Ammon's horn (tissue), 1 donor: ENCODE measurements around the gene KIZ.

Source experiments
- DNase-seq: peaks from one replicate; pipeline ENCODE4 v3.0.0-alpha.2; 2016; ENCODE audit warnings: low spot score

The KIZ gene

DNA sequence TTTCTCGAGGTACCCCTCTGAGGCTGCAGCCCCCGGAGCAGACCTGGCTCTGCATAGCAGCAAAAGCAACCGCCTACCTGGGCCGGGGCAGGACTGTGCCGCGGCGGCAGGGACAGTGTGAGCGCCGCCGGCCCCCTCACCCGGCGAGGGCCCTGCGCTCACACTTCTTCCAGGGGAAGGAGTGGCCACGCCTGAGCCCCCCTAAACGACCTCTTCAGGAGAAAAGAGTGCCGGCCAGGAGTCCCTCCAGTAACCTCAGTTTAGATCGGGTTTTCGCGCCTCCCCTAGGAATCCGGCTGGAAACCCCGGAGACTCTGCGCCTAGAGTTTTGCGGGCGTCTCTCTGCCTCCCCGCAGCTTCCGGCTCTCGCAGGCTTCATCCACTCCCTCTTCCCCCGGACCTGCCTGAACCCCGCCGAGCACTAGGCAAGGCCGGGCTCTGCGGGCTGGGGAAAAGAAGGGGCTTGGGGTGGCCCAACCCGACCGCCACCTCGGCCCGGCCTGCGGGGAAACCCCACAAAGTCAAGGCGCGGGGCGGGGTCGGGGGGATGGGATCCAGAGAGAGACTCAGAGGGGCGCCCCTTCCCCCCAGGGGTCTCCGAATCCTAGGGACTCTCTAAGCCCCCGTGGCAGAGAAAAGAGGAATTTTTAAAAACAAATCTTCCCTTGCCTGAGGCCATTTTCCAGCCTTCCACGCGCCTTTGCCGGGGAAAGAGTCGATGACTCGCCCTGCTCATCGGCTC, 20.3 kb upstream of the KIZ start:
- no peak for DNase-seq

DNA sequence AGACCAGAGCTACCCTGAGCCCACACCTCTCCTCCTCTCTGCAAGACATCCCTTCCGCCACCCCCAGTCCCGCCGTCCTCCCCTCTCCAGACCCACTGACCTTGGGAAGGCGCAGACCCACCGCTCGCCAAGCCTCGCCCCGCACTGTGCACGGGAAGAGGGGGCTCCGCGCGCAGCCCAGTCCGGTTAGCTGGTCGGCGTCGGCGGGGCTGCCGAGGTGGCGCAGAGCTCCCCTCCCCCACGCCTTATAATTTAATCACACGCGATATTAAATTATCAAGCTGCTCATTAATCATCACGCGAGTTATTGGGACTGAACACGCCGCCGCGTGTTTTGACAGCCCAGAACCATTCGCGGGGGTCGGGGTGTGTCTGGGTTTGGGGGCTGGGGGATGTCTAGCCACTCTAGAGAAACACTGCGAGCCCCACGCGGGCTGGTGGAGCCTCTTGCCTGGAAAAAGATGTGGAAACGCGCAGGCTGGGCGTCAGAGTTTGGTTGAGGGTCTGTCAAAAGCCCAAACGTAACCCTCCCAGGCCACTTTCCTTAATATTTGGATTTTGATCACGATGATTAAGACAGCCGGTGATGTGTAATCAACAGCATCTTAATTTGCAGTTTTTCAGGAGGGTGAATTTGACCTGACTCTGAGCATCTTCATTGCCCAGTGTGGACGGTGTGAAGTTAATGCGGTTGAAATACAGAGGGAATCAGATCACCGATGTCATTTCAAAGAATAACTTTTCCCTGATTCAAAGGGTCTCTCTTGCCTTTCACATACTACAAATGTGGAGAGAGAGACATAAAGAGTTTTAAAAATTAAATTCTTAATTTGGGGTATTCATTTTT, 19.5 kb upstream of the KIZ start, which contains the start of gene LINC00237:
Gene LINC00237 (minus strand): TSS at position 188 of the 847 bp plus-strand sequence.
- no peak for DNase-seq

DNA sequence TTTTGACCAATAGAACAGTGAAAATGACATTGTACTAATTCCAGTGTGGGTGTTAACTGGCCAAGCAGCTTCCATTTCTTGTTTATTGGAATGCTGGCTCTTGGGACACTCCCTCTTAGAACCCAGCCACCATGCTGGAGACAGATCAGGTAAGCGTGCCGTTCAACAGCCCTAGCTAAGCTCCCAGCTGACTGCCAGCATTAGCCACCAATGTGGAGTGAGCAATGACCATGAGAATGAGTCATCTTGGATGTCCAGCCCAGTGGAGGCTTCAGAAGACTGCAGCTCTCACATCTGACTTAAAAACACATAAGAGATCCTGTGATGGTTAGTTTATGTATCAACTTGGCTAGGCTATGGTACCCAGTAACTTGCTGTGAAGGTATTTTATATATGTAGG, 16.7 kb upstream of the KIZ start:
- DNase-seq, result no peak

DNA sequence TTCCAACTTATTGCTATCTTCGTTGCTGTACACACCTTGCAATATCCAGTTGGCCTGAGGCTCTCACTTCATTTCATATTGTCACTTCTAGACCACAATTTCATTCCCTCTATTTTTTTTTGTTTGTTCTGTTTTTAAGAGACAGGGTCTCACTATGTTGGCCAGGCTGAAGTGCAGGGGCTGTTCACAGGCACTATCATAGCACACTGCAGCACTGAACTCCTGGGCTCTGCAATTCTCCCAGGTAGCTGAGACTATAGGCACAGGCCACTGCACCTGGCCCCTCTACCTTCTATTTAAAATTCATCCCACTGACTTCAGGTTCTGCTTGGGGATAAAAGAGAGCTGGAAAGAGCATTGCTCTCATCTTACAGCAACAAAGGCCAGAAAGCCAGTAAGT, 15.1 kb upstream of the KIZ start:
- DNase-seq, result no peak

DNA sequence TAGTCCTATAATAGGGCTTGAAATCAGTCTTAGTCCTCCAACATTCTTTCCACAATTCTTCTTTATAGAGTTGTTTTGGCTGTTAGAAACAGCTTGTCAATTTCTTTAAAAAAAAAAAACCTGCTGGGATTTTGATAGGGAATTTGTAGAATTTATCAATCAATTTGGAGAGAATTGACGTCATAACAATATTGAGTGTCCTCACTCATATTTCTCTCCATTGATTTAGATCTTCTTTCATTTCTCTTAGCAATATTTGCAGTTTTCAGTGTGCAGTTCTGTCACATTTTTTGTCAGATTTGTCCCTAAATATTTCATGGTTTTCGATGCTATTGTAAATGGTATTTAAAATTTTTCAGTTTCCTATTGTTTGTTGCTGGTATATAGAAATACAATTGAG, 14.5 kb upstream of the KIZ start:
- DNase-seq, result no peak

DNA sequence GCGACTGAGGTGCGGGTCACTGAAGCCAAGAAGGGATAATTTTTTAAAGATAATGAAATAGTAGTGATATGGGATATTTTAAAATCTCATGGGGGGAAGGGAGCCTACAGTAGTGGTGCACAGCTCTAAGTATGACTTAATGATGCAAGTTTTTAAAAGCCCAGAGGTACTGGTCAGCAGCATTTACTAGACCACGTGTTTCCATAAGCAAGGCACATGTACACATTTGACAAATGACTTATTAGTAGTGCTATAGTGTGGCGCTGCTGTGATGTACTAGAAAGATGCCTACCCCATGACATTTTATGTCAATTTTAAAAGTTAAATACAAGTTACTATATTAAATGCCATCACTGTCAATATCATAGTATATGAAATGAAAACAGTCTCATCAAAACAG, 12.2 kb upstream of the KIZ start:
- no peak for DNase-seq

DNA sequence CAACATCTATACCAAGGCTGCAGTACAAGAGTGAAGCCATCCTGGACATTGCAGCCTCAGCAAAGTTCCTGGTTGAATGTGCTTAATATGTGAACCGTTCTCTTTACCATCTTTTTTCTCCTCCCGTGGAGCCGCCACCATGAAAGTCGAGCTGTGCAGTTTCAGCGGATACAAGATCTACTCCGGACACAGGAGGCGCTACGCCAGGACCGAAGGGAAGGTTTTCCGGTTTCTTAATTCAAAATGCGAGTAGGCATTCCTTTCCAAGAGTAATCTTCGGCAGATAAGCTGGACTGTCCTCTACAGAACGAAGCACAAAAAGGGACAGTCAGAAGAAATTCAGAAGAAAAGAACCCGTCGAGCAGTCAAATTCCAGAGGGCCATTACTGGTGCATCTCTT, 11.3 kb upstream of the KIZ start:
- no peak for DNase-seq

DNA sequence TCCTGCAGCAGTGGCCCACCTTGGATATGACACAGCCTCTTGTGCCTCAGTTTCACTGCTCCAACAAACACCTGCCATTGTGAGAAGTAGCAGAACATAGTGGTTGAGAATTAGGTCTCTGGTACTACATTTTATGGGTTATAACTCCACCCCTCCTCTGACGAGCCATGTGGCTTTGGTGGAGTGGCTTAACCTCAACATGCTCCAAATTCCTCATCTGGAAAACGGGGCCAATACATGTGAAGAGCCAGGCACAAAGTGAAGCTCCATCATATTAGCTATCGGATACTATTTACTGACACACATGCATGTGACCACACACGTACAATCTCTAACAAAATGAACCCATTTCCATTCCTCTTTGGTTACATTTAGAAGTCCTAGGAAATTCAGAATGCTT, 8.4 kb upstream of the KIZ start:
- no peak for DNase-seq

DNA sequence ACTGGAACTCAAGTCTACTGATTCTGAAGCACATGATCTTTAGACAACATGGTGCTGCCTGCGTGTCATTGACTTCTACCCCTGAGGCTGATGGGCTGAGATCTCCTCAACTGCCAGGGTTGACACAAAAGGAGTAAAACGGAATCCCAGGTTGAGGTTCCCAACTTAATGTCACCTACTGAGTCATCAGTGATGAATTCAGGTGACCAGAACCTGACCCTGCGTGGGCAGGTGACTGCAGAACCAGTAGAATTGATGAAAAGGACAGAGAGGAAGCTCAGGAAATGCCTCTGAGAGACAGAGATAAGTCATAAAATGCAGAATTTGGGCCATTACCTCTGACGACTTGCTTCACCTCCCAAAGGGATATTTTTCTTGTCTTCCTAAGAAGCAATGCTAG, 7.7 kb upstream of the KIZ start:
- no peak for DNase-seq

DNA sequence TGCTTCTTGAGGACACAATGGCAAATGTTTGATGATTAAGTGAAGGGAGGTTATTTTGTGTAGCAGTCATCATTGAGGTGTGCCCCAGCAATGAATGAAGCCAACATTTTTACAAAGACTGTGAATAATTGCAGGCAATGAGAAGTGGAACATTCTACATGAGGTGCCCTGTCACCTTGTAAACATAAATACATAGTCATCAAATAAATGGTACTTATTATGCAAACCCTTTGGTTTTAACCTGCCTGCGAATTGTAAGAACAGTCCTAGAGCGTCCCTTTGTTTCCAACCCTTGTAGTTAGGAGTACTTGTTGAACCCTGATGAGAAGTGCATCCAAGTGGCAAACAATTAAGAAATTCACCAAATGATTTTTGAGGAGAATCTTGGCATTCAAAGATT, 7.1 kb upstream of the KIZ start:
- no peak for DNase-seq

DNA sequence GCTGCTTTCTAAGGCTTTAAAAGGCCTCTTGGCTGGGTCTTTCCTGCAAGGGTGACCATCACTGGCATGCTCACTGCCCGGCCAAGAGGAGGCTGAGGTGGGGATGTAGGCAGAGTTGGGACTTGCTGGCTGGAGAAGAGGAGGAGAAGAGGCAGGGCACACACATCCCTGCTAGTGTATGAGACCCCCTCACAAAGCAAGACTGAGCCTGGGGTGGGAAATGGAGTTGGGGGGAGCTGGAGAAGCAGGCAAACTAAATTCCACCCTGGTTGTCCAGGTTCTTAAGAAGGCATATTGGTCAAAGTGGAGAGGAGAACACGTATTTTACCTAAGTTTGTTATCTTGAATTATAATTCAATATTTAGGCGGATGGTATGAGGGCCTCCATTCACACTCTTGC, 1.7 kb upstream of the KIZ start:
- no peak for DNase-seq

DNA sequence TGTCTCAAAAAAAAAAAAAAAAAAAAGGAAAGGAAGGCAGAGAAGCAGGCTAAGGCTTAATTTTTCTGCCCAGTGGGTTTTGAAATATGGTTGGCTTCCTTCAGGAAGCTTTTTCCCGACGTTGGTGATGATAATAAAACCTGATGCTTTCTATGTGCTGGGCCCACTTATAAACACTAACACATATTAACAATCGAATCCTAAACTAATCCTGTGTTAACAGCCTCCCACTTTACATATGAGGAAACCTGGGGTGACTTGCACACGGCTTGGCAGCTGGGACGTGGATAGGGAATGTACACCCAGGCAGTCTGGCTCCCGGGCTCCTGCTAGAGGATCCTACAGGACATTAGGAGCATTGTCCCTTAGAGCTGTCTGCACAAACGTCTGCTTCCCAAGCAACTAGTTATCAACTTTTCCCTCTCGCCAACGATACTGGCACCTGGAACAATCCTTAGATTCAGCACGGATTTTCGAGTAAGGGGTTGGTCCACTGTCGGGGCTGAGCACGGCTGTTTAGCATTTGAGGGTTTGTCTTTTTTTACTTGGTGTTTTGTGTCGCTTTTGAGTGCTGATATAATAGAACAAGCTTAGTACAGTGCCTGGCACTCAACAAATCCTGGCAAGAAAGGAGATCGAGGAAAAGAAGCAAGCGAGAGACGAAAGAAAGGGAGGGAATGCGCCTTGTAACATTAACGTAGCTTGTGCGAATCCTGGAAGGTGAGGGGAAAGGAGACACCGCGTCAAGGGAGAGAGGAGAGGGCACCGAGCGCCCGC, 622 bp upstream of the KIZ start:
- DNase-seq, result peak; percentile 62

DNA sequence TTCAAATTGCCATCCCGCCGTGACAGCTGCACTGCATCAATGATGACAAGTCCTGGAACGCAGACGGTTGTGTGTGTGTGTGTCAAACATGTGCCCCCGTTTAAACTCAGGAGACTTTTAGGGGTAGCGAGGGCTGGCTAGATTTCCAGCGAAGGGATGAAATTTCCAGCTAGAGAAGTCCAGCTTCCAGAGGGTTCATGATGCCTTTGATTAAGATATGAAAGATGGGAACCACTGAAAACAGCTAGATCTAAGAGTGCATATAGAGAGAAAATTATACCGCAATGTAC, 644 bp downstream of the KIZ start:
- no peak for DNase-seq

DNA sequence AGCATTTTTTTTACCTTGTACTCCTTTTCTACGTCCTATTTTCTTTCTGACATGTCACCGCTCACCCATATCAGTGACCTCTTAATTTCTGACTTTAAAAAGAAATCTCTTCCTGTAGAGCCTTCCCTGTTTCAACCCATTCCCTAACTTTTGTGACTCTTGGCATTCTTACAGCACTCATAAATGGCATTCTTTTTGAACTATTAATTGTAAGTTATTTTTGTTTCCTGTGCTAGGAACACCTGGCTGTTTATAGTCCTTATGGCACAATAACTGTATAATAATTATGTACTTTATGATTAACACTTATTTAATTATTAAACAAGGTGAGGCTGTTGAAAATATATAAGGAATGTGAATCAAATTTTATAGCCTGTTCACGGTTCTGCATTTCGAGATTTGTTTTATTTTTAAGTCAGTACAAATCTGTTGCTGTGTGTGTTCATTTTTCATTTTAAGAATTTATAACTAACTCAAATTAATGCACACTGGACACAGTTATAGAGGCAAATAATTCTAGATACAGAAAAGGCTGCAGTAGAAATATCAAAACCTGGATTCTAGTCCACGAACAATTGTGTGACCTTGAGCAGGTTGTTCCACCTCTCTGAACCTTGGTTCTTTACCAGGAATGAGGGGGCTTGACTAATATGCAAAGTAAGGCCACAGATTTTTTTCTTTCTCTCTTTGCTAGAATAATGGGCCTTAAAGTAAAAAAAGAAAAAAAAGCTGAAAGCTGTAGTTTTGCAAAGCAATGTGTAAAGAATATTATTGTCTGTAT, 1.5 kb downstream of the KIZ start:
- no peak for DNase-seq

DNA sequence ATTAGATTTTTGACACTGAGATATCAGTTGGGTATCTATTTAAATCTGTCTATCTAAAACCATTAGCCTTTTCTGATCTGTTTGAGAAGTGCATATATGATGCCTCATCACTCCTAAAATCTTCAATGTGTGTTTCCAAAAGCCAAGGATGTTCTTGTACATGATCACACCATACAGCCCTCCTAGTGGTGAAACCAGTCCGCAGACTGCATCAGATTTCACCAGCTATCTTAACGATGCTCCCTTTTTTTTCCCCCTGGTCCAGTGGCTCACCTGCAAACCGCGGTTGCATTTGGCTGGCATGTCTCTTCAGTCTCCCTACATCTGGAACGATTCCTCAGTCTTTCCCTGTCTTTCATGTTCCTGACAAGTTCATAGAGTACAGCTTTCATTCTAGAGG, 4.0 kb downstream of the KIZ start:
- DNase-seq, result no peak

DNA sequence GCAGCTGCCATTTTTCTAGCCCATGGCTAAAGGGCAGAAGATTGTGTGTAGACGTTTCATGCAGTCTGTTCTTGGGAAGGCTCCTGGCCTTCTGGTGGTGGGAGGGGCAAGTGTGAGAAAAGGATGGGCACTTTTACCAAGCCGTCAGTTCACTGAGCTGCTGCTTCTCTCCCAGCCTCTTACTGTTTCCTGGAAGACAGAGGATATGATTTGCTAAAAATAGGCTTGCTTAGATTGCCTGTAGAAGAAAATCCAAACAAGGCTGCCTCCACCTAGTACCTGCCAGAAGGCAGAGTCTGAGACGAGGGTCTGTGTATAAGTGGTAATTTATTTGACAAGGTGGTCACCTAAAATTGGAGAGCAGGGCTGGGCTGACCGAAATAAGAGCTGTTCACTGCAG, 7.5 kb downstream of the KIZ start:
- no peak for DNase-seq

DNA sequence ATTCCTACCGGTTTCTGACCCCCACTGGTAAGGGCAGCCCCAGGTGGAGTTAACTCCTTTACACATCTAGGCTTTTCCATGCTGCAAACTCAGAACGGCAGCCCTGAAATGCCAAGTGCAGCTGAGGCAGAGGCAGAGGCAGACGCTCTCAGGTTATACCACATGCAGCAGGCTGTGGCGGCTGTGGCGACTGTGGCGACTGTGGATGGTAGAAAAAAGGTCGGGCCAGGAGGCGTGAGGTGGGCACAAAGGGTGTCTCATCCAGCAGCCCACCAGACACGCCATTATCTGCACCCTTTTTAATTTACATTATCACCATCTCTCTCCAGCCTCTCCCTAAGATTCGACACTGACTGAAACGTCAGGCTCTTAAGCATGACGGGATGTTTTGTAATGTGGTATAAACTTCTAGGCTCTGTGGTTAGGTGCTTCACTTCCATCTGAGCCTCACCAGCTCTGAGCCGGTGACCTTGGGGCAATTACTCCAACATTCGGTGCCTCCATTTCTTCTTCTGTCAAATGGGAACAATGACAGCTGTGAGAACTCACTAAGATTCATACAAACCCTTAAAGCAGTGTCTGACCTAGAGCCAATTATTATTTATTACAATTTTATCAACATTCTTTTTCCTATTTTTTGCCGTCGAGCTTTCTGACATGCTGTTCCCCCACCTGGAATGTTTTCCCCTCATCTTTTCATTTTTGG, 8.2 kb downstream of the KIZ start:
- no peak for DNase-seq

DNA sequence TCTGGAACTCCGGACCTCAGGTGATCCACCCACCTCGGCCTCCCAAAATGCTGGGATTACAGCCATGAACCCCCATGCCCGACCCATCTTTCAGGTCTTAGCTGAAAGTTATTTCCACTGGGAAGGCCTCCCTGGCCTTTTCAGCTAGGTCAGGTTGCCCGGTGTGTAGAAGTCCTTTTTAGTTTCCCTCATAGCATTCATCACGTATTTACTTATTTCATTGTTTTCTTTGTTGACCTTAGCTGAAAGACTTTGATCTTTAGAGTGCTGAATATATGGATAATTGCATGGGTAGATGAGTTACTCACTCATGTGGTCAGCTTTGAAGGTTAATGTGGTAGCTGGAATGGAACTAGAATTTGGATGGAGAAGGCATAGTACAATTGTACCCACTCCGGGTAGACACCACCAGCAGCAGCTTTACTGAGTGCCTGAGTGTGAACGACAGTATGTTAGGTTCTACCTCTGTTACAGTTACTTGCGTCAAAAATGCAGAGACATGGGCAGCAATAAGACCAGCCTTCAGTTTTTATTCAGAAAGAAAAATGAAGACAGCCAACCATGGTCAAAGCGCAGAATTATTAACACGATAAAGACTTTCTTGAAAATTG, 9.1 kb downstream of the KIZ start:
- DNase-seq, result no peak

DNA sequence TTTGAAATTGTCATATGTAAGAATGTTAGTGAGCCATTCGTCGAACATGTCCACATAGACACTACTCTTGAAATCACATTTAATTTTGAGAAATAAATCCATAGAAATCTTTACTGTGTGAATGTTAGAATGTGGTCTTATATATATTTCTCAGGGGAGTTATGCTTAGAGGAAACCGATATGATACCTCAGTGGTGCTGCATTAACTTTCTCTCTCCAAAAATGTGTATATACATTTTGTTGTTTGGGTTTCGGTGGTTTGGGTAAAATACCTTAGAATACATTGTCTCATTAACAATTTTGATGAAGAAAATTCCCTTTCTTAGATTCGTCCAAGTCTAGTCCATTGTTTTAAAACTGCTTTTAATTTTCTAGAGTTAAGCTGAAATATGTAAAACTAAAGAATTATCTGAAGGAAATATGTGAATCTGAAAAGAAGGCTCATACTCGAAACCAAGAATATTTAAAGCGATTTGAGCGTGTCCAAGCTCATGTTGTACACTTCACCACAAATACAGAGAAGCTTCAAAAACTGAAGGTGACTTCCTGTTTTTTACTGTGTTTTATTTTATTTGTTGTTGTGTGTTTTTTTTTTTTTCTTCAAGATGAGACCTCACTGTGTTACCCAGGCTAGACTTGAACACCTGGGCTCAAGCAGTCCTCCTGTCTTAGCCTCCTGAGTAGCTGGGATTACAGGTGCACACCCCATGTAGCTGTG, 10.3 kb downstream of the KIZ start:
- no peak for DNase-seq

DNA sequence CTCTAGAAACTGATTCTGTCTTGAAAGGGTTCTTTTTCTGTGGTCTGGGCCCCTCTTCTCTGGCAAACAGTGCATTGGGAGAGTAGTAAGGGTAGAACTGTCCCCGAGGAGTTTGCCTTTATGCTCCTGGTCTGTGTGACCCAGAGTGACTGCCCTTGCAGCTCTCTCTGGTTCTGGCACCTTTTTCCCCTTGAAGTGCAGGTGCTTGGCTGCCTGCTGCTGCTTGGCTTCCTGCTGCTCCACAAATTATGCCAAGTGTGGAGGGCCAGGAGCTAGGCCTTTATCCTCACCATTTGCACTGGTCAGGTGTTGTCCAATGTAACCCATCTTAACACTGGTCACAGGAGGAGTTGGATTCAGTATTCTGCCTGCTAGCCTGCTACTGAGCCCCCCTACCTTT, 11.2 kb downstream of the KIZ start:
- DNase-seq, result no peak
